Stimulated activated CD8-positive, alpha-beta memory T cell treated with anti-CD3 and anti-CD28 coated beads, Interleukin-4, amount 100 ng/mL, for 4 hours (primary cell): ENCODE data around the gene SYTL2.

ENCODE experiments used
- DNase-seq, 2 donors: peaks; one replicate each; pipeline ENCODE4 v3.0.0-alpha.2; 2020; ENCODE audit warnings: low read depth in 2 of 2, low spot score in 1 of 2

Gene SYTL2

DNA sequence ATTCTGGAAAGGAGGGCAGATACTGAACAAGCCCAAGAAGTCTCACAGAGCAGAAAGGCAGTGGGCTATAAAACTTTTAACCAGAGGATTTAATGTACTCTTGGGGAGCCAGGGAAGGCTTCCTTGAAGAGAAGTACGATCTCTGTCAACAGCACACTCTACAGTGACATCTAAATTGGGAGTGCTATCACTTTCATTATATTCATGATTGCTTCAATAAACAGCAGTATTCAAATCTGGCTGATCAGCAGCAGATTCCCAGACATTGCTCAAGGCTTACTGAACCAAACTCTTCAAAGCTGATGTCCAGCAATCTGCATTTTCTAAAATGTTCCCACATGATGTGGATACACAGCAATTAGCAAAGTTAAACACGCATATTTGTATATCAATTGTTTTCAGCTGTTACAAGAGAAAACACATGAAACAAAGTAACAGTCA is 44.2 kb downstream of the SYTL2 start:
- DNase-seq, result no peak

DNA sequence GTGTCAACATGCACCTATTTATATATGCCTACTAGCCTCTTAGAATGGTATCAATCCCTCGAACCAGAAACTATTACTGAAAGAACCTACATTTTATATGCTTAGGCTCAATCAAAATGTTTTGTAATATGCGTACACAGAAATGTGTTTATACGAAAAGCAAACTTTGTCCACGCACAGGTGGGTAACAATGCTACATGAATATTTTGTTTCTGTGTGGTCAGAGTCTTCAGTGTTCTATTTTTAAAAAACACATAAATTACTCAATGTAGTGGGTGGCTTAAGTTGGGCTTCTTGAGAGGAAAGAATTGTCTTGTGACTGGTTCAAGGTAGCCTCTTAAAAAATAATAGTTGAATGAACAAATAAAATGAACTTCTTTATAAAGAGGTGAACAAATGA is 46.1 kb downstream of the SYTL2 start:
- DNase-seq, result no peak

DNA sequence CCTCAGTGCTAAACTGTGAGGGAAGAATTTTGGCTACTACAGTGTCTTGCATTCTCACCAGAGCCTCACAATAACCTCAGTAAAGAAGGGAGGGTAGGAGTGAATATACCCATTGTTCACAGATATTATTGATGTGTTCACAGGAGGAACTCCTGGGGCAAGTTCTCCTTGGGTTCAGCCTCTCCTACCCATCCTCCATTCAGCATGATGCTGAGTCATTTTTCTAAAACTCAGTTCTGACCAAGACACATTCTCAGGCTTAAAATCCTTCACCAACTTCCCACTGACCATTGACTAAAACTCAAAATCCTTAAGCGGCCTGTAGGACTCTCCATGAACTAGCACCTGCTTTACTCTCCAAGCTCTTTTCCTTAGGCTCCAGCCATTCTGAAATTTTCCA is 48.7 kb downstream of the SYTL2 start:
- DNase-seq, result no peak

DNA sequence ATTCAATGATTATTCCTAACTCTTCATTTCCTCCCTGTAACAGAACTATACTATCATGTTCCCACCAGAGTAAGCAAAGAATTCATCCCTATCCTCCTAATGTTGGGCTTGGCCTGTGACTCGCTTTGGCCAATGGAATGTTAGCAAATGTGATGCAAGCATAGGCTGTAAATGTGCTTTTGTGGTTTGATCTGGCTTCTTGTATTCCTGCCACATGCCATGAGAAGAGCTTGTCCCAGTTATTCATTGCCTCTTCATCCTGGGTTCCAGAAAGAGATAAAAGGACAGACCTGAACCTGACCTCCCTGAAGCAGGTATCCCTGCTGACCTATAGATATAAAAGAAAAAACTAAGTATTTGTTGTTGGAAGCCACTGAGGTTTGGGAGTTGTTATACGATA is 51.0 kb downstream of the SYTL2 start:
- no peak for DNase-seq

DNA sequence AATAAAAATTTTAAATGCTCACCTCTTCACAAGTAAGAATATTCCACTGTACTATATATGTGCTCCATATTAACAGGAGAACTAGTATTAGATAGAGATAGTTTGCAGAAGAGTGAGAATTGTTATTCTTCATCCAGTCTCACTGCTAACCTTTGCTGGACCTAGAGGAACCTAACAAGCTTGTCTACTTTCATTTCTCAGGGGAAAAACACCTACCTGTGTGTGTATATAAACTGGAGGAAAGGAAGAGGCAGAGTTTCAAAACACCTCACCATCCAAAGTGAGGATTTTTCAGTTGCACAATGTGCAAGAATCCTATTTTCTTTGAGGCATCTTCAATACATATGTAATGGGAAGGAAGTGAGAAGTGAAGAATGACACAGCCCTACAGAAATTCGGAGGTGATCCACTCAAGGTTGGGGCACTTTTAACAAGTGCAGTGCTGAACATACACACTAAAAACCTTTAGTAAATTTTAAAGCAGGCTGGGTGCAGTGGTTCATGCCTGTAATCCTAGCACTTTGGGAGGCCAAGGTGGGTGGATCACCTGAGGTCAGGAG is 52.4 kb downstream of the SYTL2 start:
- DNase-seq, result no peak

DNA sequence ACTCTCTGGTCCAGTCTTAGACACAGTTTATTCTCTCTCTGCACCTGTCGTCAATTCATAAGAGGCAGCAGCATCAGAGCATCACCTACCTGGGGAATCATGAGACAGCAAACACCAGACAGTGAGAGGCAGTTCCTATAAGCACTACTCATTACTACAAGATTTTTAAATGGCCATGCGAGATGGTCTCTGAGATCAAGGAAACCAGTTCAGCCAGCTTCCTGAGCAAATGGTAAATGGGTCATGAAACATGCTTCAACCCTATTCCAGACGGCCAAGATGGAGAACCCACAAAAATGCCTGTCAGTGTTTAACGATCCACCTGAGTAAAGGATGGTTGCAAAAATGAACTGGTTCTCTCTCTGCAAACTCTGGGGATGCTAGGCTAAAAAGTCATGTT is 52.9 kb downstream of the SYTL2 start:
- DNase-seq, result no peak

DNA sequence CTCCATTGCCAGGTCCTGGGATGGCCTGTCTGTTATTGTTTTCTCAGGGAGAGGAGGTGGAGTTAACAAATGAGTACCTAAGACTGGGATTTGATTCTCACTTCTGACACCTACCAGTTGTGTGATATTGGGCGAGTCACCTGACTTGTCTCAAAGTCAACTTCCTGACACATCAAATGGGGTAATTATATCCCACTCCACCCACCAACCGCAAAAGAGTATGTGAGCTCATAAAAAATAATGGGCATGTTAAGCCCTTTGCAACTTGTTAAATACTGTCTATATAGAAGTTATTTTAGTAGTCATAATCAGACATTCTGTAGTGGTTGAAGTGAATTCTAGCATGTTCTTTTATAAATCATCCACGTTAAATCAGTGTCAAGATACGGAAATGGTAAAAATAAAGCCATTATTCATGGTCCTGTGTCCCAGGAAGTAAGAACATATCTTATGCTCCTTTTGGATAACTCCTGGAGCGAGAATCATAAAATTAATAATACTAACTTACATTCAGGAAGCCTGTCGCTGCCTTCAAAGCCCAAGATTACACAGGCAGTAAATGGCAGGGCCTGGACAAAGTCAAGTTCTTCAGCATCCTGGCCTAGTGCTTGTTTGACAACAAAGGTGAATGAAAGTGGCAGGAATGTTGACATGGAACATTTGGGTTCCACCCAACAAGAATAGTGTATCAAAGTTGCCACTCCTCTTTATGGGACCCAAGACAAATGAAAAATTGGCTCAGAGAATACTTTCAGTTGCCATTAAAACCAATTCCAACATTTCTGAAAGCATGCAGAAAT is 54.3 kb downstream of the SYTL2 start:
- DNase-seq, result peak in 1 of 2 donors; percentile 35

DNA sequence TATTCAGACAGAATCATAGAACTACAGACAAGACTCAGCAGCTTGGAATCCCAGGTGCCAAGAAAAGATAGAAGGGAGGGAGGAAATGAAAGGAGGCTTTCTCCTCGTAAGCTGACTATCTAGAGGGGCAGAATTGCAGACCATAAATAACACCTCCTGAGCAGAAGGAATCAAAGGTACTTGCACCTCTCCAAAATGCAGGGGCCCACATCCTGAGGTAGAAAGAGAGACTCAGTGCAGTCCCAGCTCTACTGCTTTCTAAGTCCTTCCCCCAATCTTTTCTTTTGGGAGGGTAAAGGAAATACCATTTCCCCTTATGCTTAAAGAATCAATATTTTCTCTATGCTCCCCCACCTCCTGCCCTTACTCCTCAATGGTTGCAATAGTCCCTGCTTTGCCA is 55.2 kb downstream of the SYTL2 start:
- no peak for DNase-seq

DNA sequence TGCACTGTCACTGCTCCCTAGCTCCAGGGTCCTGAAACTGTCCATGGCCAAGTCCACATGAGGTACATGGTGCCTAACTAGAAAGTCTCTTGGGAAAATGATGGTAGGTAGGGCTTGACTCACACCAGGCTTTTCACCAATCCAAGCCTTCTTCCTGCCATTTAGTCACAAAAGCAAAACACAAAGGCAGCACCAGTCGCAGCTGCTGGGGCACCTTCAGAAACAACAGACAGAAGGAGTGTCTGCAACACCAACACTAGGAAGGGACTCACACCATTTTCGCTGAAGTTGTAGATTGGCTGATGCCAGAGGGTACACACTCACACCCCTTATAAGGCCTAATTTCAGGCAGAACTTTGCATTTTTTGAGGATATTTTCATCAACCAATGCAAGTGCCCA is 55.7 kb downstream of the SYTL2 start:
- DNase-seq, result no peak

DNA sequence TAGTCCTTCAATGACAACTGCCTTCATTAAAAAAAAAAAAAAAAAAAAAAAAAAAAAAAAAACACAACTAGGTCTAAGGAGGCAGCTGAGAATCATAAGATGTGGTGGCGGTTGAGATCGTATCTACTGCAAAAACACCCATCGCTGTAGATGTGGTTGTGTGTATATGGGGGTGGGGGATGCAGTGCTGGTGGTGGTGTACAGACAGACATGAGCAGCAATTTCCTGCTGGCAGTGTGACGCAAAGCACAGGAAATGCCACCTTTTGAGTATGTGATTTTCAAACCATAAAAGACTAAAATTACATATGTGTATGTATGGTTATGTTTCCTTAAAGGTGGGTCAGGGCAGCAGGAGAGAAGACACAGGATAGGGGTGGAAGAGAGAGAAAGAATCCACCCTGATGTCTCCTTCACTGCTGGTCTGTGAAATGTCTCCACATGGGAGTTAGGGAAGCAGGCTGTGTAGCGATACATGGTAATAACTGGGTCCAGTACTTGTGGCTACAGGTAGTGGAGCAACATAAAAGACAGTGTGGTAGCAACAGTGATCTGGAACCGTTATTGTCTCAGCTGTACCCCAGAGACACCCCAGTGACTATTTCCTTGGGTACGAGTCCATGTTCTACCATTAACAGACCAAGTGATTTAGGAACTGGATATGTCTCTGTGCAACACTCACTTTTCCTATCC is 57.9 kb downstream of the SYTL2 start:
- peak; percentile 73 to 85 for DNase-seq

DNA sequence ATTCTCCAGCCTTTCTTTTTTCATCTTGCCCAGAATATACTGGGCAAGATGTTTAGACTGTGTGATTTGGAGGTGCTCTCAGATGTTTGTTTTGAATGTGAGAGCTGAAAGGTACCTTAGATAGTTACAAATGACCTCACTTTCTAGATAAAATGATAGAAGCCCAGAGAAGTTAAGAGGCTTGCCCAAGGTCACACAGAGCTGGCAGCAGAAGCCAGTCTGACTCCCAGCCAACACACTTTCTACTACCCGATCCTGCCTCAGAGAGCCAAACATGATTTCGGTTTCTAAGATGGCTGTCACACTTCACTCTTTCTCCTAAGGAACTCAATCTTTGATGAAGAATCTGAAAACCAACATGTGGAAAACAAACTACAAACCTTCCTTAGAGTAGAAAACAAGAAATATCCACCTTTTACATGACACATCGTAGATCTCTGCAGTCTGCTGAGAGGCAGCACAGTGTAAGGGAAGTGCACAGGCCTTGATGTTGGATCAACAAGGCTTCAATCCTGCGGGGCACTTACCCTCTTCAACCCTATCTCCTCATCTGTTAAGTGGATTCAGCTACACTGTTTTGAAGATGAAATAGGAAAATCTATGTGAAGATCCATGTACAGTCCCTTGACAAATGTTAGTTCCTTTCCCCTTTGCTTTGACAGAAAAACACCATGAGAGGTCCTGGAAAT is 58.6 kb downstream of the SYTL2 start:
- no peak for DNase-seq

DNA sequence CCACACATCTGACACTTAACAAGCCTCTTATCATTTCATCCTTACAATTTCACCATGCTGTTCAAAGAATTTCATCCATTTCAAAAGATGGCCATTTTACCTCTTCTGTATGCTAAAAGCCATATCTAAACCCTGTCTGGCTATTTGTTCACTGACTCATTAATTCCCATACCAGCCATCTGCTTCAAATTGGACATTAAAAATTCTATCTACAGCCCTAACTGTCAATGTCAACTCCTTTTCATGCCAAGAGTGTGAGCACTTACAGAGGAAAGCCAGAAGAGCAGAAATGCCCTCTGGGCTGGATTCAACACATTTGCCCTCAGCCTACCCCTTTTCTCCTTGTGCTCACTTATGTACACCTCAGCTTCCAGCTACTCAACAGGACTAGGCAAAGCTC is 59.2 kb downstream of the SYTL2 start:
- no peak for DNase-seq

DNA sequence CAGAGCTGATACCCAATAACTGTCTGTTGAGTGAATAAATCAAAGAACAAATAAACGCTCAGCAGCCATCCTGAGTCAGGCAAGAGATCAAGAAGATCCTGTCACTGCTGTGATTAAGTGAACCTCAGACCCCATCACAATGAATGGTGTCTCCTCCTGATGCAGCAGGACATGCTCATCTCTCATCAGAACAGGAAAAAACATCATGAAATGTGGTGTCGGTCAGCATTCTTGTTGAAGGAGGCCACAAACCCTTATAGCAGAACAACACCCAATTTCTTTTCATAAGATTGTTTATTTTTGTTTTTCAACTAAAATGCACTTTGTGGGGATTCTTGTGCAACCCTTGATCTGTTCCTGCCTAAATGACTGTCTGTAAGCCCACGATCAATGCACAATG is 60.3 kb downstream of the SYTL2 start:
- DNase-seq, result no peak

DNA sequence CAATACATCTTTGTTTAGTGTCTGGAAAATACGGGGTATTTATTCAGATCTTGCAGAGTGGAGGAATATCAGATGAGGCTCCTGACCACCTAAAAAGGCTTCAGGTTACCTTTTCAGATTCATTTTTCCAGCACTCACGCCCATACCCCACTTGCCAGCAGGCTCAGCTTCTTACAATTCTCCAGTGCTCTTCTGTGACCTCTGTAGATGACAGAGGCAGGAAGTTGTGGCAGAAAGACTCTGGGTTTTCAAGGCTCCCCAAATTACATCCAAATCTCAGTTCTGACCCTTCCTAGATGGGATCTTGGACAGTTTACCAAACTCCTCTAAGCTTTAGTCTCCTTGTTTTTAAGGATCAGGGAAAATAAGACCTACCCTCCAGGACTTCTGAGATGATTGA is 61.1 kb downstream of the SYTL2 start:
- DNase-seq, result no peak

DNA sequence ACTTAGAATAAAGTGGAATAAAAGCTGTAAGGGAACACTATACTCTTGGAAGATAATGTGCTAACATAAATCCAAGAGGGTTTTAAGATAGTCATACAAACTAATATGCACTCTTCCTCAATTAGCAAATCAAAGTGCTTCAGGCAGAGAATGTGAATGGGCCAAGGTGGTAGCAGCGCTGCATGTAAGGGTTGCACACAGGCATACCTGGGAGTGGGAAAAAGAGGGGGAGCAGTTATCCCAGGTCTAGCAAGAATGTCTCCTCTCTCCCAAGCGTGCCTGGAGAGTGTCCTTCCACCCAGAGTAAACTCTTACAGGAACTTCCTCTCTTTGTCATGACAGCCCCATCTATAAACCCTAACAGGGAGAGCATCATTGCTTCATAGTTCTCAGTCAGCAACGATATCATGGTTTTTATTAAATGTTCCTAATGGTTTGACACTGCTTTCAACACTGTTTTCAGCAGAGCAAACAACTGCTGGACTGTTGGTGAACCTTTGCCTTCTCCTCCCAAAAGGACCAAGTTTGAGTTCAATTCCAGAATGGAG is 61.6 kb downstream of the SYTL2 start:
- no peak for DNase-seq

DNA sequence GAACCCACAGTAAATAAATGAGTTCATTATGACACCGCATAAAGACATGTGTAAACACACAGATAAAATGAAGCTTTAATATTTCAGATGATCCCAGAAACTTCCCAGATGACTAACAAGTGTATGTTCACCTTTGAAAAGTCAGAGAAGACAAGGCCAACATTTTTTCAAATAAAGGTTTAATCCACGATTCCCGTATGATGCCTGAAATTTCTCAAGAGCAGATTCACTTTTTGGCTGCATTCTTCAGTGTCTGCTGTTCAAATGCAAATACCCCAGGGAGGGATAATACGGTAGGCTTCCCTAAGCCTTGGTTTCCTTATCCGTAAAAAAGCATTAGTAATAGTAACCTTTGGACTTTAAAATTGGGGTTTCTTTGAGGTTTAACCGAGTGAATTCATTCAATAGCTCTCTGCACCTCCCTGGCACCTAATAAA is 62.5 kb downstream of the SYTL2 start:
- DNase-seq, result no peak

DNA sequence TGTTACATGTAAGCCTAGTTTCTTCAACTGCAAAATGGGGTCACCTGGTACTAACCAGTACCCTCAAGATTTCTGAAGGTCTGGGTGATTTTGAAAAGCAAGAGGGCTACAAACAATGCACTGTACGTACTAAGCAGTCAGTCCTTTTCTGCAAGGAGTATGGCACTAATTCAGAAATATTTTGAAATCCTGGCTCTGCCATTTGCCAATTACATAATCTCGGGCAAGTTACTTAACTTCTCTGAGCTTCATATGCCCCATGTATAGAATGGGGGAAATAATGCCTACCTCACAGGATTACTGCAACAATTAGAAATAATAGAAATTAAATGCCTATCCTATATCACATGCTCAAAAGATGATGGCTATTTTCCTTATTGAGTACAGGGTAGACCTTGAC is 64.3 kb downstream of the SYTL2 start:
- DNase-seq, result no peak

DNA sequence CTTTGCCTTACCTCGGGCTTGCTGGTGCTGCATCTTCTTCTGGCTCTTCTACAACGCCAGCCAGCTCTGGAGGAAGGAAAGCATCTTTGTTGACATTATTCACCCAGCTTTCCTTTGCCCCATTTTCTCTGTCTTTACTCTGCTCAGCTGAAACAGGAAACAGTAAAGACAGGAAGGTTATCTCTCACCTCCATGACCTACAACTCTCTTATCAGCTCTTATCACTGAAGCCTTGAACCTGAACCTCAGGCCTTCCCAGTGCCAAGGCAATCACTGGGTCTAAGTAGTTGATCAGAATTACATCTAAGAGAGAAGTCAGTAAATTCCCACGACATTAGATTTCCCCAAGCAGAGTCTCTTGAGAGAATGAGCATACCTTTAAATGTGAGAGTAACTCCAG is 65.3 kb downstream of the SYTL2 start:
- no peak for DNase-seq

DNA sequence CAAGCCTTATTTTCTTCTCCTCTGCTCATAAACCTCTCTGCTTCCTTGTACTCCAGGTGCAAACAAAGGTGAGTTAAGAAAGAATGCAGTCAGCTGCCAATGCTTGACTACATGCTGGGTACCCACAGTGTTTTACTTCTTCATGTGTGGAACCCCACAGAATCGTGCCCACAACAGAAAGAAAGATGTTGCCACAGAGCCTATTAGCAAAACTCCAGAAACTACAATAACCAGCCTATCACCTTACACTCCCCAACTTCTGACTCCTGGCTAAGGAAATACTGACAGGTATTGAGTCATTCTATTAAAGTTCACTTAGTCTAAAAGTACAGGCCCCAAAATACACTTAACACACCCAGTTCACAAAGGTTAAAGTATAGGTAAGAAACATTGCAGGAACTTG is 68.1 kb downstream of the SYTL2 start:
- DNase-seq, result no peak

DNA sequence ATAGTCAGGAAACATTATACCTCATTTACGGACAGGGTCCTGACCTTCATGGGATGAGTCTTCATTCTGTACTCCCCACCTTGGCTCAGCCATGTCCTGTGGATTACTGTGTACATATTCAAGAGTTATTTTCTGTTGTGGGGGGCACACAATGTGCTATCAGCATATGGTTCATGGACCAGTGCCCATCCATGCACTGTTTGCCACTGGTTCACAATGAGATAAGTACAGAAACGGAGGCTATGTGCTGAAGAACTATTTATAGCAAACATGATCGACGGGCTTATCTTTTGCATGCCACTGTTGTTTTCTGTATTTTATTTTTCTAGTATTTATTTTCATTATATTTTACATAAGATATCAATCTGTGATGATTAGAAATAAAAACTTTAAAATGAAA is 68.6 kb downstream of the SYTL2 start:
- DNase-seq, result no peak
